Ammon's horn (tissue), 1 donor: ENCODE results near the gene CNRIP1.

Source experiments
- DNase-seq: peaks from one replicate; pipeline ENCODE4 v3.0.0-alpha.2; 2016; ENCODE audit warnings: low spot score

Gene CNRIP1

GRCh38 chr2:68292108-68292710 lies 27.5 kb downstream of the CNRIP1 start:
- DNase-seq, result no peak

GRCh38 chr2:68291314-68291713 lies 28.4 kb downstream of the CNRIP1 start:
- DNase-seq, result no peak

- DNase-seq, result no peak
These were observed 28.8 kb downstream of the CNRIP1 start for GRCh38 chr2:68290901-68291300.

GRCh38 chr2:68287580-68288441 lies 31.9 kb downstream of the CNRIP1 start:
- peak; percentile 68 for DNase-seq

GRCh38 chr2:68284896-68285295 lies 34.9 kb downstream of the CNRIP1 start:
- DNase-seq, result peak; percentile 72

- no peak for DNase-seq
These were observed 36.3 kb downstream of the CNRIP1 start for GRCh38 chr2:68283419-68283812.

GRCh38 chr2:68282811-68283418 lies 36.8 kb downstream of the CNRIP1 start:
- DNase-seq, result peak; percentile 62

- no peak for DNase-seq
These were observed 39.0 kb downstream of the CNRIP1 start for GRCh38 chr2:68280796-68281195.

GRCh38 chr2:68280348-68280747 lies 39.4 kb downstream of the CNRIP1 start:
- no peak for DNase-seq

- DNase-seq, result no peak
These were observed 40.1 kb downstream of the CNRIP1 start for GRCh38 chr2:68279691-68280090.

- DNase-seq, result no peak
These were observed 41.6 kb downstream of the CNRIP1 start for GRCh38 chr2:68278169-68278568.

- no peak for DNase-seq
These were observed 45.7 kb downstream of the CNRIP1 start for GRCh38 chr2:68274022-68274421.

GRCh38 chr2:68272246-68272994 lies 47.3 kb downstream of the CNRIP1 start:
- DNase-seq, result peak; percentile 76

- DNase-seq, result no peak
These were observed 53.1 kb downstream of the CNRIP1 start for GRCh38 chr2:68266655-68267054.

GRCh38 chr2:68263632-68264031 lies 56.1 kb downstream of the CNRIP1 start:
- no peak for DNase-seq

GRCh38 chr2:68258851-68259250 lies 60.9 kb downstream of the CNRIP1 start:
- no peak for DNase-seq

GRCh38 chr2:68256093-68256450 lies 63.7 kb downstream of the CNRIP1 start:
- no peak for DNase-seq

- no peak for DNase-seq
These were observed 66.3 kb downstream of the CNRIP1 start for GRCh38 chr2:68253219-68254068.

GRCh38 chr2:68252400-68253218 lies 67.1 kb downstream of the CNRIP1 start, which contains the start of gene PPP3R1:
PPP3R1 (minus strand) TSS chr2:68252532; CDS start chr2:68252127, 405 bp downstream.
- DNase-seq, result peak; percentile 97

- DNase-seq, result no peak
These were observed 67.8 kb downstream of the CNRIP1 start for GRCh38 chr2:68251855-68252399.
